Fibroblast of lung (primary cell): ENCODE measurements around the gene NYNRIN. TPM values are rescaled to one million over a fixed set of nuclear protein-coding genes. Genes with fewer than 3 reads are reported as not detected.
"Not testable (repeated sequence)": the region's sequence is repeated elsewhere in the genome, so short reads cannot be mapped to it uniquely, and the experiment has no call there.

ENCODE experiments used
- DNase-seq, 2 donors: peaks; one replicate each; pipeline versions ENCODE4 v3.0.0 to v3.0.0-alpha.2; 2010; ENCODE audit warnings: low read depth in 2 of 2
- H2AFZ ChIP-seq: 2 replicates; pipeline ENCODE4 v1.5.1; 2012; ENCODE audit warnings: low read length, control low read depth, inconsistent platforms
- H3K27ac ChIP-seq: 2 replicates; pipeline ENCODE4 v1.5.1; 2011; ENCODE audit warnings: low read length, control low read depth; ENCODE audit not compliant: insufficient read depth
- H3K27me3 ChIP-seq: 2 replicates; pipeline ENCODE4 v1.5.1; 2011; ENCODE audit warnings: mild to moderate bottlenecking, low read length; ENCODE audit not compliant: control insufficient read depth, insufficient read depth
- H3K36me3 ChIP-seq: 2 replicates; pipeline ENCODE4 v1.5.1; 2011; ENCODE audit warnings: low read length; ENCODE audit not compliant: control insufficient read depth, insufficient read depth
- H3K4me1 ChIP-seq: 2 replicates; pipeline ENCODE4 v1.5.1; 2011; ENCODE audit warnings: low read length; ENCODE audit not compliant: control insufficient read depth, insufficient read depth; ENCODE audit errors: extremely low read depth
- H3K4me2 ChIP-seq: 2 replicates; pipeline ENCODE4 v1.5.1; 2011; ENCODE audit warnings: low read length, control low read depth; ENCODE audit not compliant: insufficient read depth; ENCODE audit errors: extremely low read depth
- H3K4me3 ChIP-seq, 4 experiments: fragments of 200-600 bp in 1 of 4; sonication (generic) in 1 of 4; replicated peaks in 1 of 4; 2 replicates each; pipeline ENCODE4 v1.5.1; 2011 to 2016; ENCODE audit warnings: low read length in 4 of 4, low read depth in 3 of 4, mild to moderate bottlenecking in 3 of 4, control low read depth in 2 of 4, inconsistent platforms in 1 of 4, mixed read lengths in 1 of 4; ENCODE audit not compliant: insufficient read depth in 1 of 4; ENCODE audit errors: control extremely low read depth in 1 of 4
- H3K79me2 ChIP-seq: 2 replicates; pipeline ENCODE4 v1.5.1; 2012; ENCODE audit warnings: mild to moderate bottlenecking, low read length, inconsistent platforms; ENCODE audit not compliant: control insufficient read depth, insufficient read depth
- H3K9ac ChIP-seq: 2 replicates; pipeline ENCODE4 v1.5.1; 2011; ENCODE audit warnings: mild to moderate bottlenecking, low read length, control low read depth; ENCODE audit not compliant: insufficient read depth
- H3K9me3 ChIP-seq: 2 replicates; pipeline ENCODE4 v1.5.1; 2012; ENCODE audit warnings: low read depth, low read length; ENCODE audit not compliant: control insufficient read depth, insufficient read depth
- H4K20me1 ChIP-seq: 2 replicates; pipeline ENCODE4 v1.5.1; 2011; ENCODE audit warnings: low read length; ENCODE audit not compliant: control insufficient read depth, insufficient read depth; ENCODE audit errors: extremely low read depth
- EZH2 ChIP-seq: IDR thresholded peaks from 2 replicates; pipeline ENCODE4 v1.5.1; 2012; ENCODE audit warnings: low read length, control low read depth, mild to moderate bottlenecking; ENCODE audit errors: missing control alignments
- polyA plus RNA-seq, 2 donors: library from polyadenylated mRNA; depleted of rRNA in 1 of 2; stranded (reverse) in 1 of 2; unstranded in 1 of 2; fragments of >200 nt; gene quantifications; 2 replicates each; pipeline ENCODE4 v1.2.1, GENCODE V29; 2011 to 2012; ENCODE audit warnings: missing spikeins in 1 of 2
- total RNA-seq: library from RNA; depleted of rRNA; stranded (reverse); fragments of >200 nt; gene quantifications from 2 replicates; pipeline ENCODE4 v1.2.1, GENCODE V29; 2014
- TF ChIP-seq, protein P1 (sequence below), 2 donors: IDR thresholded peaks in 1 of 2; conservative IDR thresholded peaks in 1 of 2; 1 replicate in 1 of 2; 2 replicates in 1 of 2; pipeline ENCODE4 v1.5.1; 2011 to 2012; ENCODE audit warnings: low read length in 2 of 2, control low read depth in 1 of 2, inconsistent platforms in 1 of 2, low read depth in 1 of 2, mild to moderate bottlenecking in 1 of 2

The NYNRIN gene
- total and polyA plus RNA-seq, 2 donors (not counting 1 experiment from before 2014, with no cell fraction given), result 7.7 to 16.2 TPM

DNA sequence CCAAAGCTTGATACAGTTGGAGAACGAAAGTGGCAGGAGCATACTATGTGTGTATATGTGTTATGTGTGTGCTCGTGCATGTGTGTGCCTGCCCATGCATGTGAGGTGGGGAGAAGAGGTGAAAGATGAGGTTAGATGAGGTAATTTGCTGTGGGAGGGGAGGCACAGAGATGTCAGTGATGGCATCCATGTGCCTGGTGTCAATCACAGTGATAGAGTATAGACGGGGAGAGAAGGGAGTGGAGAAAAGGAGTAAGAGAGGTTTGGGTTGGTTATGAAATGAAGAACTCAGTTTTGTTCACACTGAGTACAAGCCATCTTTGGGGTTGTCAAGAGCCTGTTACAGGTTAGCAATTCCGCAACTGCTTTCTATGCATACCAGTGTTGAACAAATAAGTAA, 14.6 kb upstream of the NYNRIN start:
- H3K9me3 ChIP-seq, result no peaks in the 10 kb centered on the region
- H3K4me1 ChIP-seq, result peaks cover 2% of the 10 kb centered on the region
- no peaks in the 10 kb centered on the region for H4K20me1 ChIP-seq
- H3K27ac ChIP-seq, result no peak overlapping the region
- no peaks in the 10 kb centered on the region for H3K79me2 ChIP-seq
- H2AFZ ChIP-seq, result no peak overlapping the region
- H3K4me2 ChIP-seq, result no peak overlapping the region
- no peak for DNase-seq
- no peak overlapping the region for H3K4me3 ChIP-seq
- no peaks in the 10 kb centered on the region for H3K36me3 ChIP-seq
- no peaks in the 10 kb centered on the region for H3K27me3 ChIP-seq
- no peak overlapping the region for H3K9ac ChIP-seq
- TF ChIP-seq, protein P1, sequence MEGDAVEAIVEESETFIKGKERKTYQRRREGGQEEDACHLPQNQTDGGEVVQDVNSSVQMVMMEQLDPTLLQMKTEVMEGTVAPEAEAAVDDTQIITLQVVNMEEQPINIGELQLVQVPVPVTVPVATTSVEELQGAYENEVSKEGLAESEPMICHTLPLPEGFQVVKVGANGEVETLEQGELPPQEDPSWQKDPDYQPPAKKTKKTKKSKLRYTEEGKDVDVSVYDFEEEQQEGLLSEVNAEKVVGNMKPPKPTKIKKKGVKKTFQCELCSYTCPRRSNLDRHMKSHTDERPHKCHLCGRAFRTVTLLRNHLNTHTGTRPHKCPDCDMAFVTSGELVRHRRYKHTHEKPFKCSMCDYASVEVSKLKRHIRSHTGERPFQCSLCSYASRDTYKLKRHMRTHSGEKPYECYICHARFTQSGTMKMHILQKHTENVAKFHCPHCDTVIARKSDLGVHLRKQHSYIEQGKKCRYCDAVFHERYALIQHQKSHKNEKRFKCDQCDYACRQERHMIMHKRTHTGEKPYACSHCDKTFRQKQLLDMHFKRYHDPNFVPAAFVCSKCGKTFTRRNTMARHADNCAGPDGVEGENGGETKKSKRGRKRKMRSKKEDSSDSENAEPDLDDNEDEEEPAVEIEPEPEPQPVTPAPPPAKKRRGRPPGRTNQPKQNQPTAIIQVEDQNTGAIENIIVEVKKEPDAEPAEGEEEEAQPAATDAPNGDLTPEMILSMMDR (conservative IDR thresholded peaks at IDR 0.05 in 1 of 2, IDR thresholded peaks at IDR 0.05 in 1 of 2; ENCODE audit: low read depth in 1 of 2, low read length in 2 of 2), result no peak
- no peak for TF ChIP-seq EZH2

DNA sequence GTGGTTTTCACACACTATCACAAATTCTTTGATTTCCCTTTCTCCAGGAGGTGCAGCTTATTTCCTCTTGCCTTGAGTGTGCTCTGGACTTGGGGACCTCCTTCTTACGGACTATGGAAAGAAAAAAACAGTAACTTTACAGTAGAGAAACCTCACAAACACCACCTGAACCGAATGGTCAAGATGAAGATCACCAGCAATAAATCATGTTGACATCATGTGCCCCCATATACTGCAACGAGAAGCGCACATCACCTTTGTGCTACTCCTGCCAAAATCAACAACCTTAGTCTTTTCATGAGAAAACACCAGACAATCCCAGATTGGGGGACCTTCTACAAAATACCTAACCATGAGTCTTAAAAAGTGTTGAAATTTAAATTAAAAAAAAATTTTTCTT, 13.3 kb upstream of the NYNRIN start:
- Histone ChIP-seq H3K27me3 (no peaks in the 10 kb centered on the region), H3K79me2 (no peaks in the 10 kb centered on the region), H2AFZ (no peak overlapping the region)

DNA sequence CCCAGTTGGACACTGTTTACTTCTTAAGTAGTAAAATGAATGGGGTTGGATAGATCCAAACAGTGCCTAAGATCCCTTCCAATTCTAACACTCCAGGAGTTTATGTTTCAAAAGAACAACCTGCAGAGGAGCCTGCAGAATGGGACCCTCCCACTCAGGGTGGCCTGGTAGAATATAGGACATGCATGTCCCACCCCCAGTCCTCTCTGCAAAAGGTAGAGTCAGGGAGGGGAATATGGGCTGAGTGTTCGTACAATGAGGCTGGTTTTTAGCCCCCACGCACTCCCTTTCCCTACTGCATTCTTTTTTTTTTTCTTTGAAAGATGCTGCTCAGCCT, 11.8 kb upstream of the NYNRIN start:
- H4K20me1 ChIP-seq, result no peaks in the 10 kb centered on the region
- no peak for DNase-seq
- TF ChIP-seq EZH2, result no peak
- TF ChIP-seq, protein P1 (conservative IDR thresholded peaks at IDR 0.05 in 1 of 2, IDR thresholded peaks at IDR 0.05 in 1 of 2; ENCODE audit: low read depth in 1 of 2, low read length in 2 of 2), result no peak

More for the DNA sequence above, 13.3 kb upstream of the NYNRIN start:
- Histone ChIP-seq H3K36me3 (no peaks in the 10 kb centered on the region), H3K9ac (no peak overlapping the region), H4K20me1 (no peaks in the 10 kb centered on the region), H3K4me2 (no peak overlapping the region), H3K4me3 (no peak overlapping the region), H3K4me1 (peaks cover 7% of the 10 kb centered on the region), H3K9me3 (no peaks in the 10 kb centered on the region), H3K27ac (no peak overlapping the region)
- DNase-seq, result no peak
- no peak for TF ChIP-seq EZH2
- TF ChIP-seq, protein P1 (conservative IDR thresholded peaks at IDR 0.05 in 1 of 2, IDR thresholded peaks at IDR 0.05 in 1 of 2; ENCODE audit: low read depth in 1 of 2, low read length in 2 of 2), result no peak

DNA sequence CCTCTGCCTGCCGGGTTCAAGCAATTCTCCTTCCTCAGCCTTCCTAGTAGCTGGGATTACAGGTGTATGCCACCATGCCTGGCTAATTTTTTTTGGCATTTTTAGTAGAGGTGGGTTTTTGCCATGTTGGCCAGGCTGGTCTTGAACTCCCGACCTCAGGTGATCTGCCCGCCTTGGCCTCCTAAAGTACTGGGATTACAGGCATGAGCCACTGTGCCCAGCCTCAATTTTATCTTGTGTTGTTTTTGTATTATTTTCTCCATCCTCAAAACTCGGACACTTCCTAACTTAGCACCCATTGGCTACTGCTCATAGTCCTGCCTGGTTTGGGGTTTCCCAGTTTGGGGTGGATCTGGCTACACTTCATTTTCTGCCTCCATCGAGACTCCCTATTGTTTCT, 11.2 kb upstream of the NYNRIN start:
- not testable (repeated sequence) for H3K4me3 ChIP-seq, H3K4me1 ChIP-seq, H3K36me3 ChIP-seq, H3K27me3 ChIP-seq, H3K27ac ChIP-seq, H2AFZ ChIP-seq, H3K4me2 ChIP-seq, H3K79me2 ChIP-seq, DNase-seq, H3K9me3 ChIP-seq, H3K9ac ChIP-seq, H4K20me1 ChIP-seq

More for the DNA sequence above, 11.8 kb upstream of the NYNRIN start:
- Histone ChIP-seq H3K9me3 (no peaks in the 10 kb centered on the region), H3K4me2 (no peak overlapping the region), H3K4me1 (peaks cover 7% of the 10 kb centered on the region), H3K9ac (no peak overlapping the region), H3K79me2 (no peaks in the 10 kb centered on the region), H3K27ac (no peak overlapping the region), H3K4me3 (no peak overlapping the region), H2AFZ (no peak overlapping the region), H3K36me3 (no peaks in the 10 kb centered on the region), H3K27me3 (no peaks in the 10 kb centered on the region)
